ENCODE data around the gene ALOX15. TPM values are rescaled to one million over a fixed set of nuclear protein-coding genes. Genes with fewer than 3 reads are reported as not detected.

The ALOX15 gene
- total RNA-seq, 3 donors from 2014 or later (not counting 1 experiment from before 2014, with no cell fraction given) = not detected

GRCh38 chr17:4586043-4586442 is 55.4 kb downstream of the ALOX15 start:
- Mint-ChIP-seq H3K4me1 (peaks cover 0 to 4% of the 10 kb centered on the region in 2 donors), H3K36me3 (no peaks in the 10 kb centered on the region), H3K4me3 (no peak overlapping the region), H3K9me3 (no peaks in the 10 kb centered on the region), H3K27ac (no peak overlapping the region), H3K27me3 (ENCODE audit: low read depth in 2 of 2) (peaks cover 26 to 40% of the 10 kb centered on the region in 2 donors)
- H3K36me3 ChIP-seq (ENCODE audit: control insufficient read depth, insufficient read depth, low read length) = no peaks in the 10 kb centered on the region
- no peak overlapping the region for H3K4me3 ChIP-seq (ENCODE audit: low read length)
- ATAC-seq (no peak), DNase-seq (no peak)
- 90% methylated on average over 9 of the region's 9 CpGs for WGBS (ENCODE audit: insufficient coverage)
- TF ChIP-seq CTCF (IDR thresholded peaks at IDR 0.05) = no peak
- peaks cover 9% of the 10 kb centered on the region for H3K27me3 ChIP-seq (ENCODE audit: control insufficient read depth, insufficient read depth, low read length)
- peaks cover 5% of the 10 kb centered on the region for H3K4me1 ChIP-seq (ENCODE audit: control insufficient read depth, insufficient read depth, low read length)
- no peak overlapping the region for H3K27ac ChIP-seq (ENCODE audit: low read length)
- no peaks in the 10 kb centered on the region for H3K9me3 ChIP-seq (ENCODE audit: control insufficient read depth, insufficient read depth, low read length)
- intact Hi-C loops (cut with micrococcal nuclease) = no loop called here

- no peak for TF ChIP-seq CTCF (IDR thresholded peaks at IDR 0.05)
- intact Hi-C loops (cut with micrococcal nuclease) = no loop called here
- Histone ChIP-seq H3K36me3 (ENCODE audit: control insufficient read depth, insufficient read depth, low read length) (no peaks in the 10 kb centered on the region), H3K27me3 (ENCODE audit: control insufficient read depth, insufficient read depth, low read length) (peaks cover 9% of the 10 kb centered on the region), H3K4me3 (ENCODE audit: low read length) (no peak overlapping the region), H3K9me3 (ENCODE audit: control insufficient read depth, insufficient read depth, low read length) (no peaks in the 10 kb centered on the region), H3K4me1 (ENCODE audit: control insufficient read depth, insufficient read depth, low read length) (peaks cover 5% of the 10 kb centered on the region), H3K27ac (ENCODE audit: low read length) (no peak overlapping the region)
- H3K4me1 Mint-ChIP-seq = peaks cover 0 to 4% of the 10 kb centered on the region in 2 donors
- H3K36me3 Mint-ChIP-seq = no peaks in the 10 kb centered on the region
- no peak overlapping the region for H3K4me3 Mint-ChIP-seq
- WGBS (ENCODE audit: insufficient coverage) = 89% methylated on average over 7 of the region's 7 CpGs
- H3K27me3 Mint-ChIP-seq (ENCODE audit: low read depth in 2 of 2) = peaks cover 26 to 40% of the 10 kb centered on the region in 2 donors
- no peaks in the 10 kb centered on the region for H3K9me3 Mint-ChIP-seq
- no peak overlapping the region for H3K27ac Mint-ChIP-seq
- ATAC-seq (no peak), DNase-seq (no peak)
Measured at GRCh38 chr17:4585638-4585994, 55.9 kb downstream of the ALOX15 start.

- no peaks in the 10 kb centered on the region for H3K9me3 ChIP-seq (ENCODE audit: control insufficient read depth, insufficient read depth, low read length)
- no peak for ATAC-seq
- intact Hi-C loops (cut with micrococcal nuclease) = no loop called here
- H3K36me3 Mint-ChIP-seq = no peaks in the 10 kb centered on the region
- H3K4me3 Mint-ChIP-seq = peak overlapping the region; percentile 49
- H3K9me3 Mint-ChIP-seq = no peaks in the 10 kb centered on the region
- DNase-seq = no peak
- no peak overlapping the region for H3K27ac ChIP-seq (ENCODE audit: low read length)
- peaks cover 0 to 4% of the 10 kb centered on the region in 2 donors for H3K4me1 Mint-ChIP-seq
- H3K27me3 Mint-ChIP-seq (ENCODE audit: low read depth in 2 of 2) = peaks cover 26 to 35% of the 10 kb centered on the region in 2 donors
- peaks cover 9% of the 10 kb centered on the region for H3K27me3 ChIP-seq (ENCODE audit: control insufficient read depth, insufficient read depth, low read length)
- WGBS (ENCODE audit: insufficient coverage) = 35% methylated on average over 56 of the region's 57 CpGs
- H3K36me3 ChIP-seq (ENCODE audit: control insufficient read depth, insufficient read depth, low read length) = no peaks in the 10 kb centered on the region
- peaks cover 5% of the 10 kb centered on the region for H3K4me1 ChIP-seq (ENCODE audit: control insufficient read depth, insufficient read depth, low read length)
- TF ChIP-seq CTCF (IDR thresholded peaks at IDR 0.05) = no peak
- H3K27ac Mint-ChIP-seq = no peak overlapping the region
- H3K4me3 ChIP-seq (ENCODE audit: low read length) = no peak overlapping the region
Measured at GRCh38 chr17:4584917-4585637, 56.4 kb downstream of the ALOX15 start.
